ENCODE data around the gene DUSP3.

DUSP3 gene

DNA sequence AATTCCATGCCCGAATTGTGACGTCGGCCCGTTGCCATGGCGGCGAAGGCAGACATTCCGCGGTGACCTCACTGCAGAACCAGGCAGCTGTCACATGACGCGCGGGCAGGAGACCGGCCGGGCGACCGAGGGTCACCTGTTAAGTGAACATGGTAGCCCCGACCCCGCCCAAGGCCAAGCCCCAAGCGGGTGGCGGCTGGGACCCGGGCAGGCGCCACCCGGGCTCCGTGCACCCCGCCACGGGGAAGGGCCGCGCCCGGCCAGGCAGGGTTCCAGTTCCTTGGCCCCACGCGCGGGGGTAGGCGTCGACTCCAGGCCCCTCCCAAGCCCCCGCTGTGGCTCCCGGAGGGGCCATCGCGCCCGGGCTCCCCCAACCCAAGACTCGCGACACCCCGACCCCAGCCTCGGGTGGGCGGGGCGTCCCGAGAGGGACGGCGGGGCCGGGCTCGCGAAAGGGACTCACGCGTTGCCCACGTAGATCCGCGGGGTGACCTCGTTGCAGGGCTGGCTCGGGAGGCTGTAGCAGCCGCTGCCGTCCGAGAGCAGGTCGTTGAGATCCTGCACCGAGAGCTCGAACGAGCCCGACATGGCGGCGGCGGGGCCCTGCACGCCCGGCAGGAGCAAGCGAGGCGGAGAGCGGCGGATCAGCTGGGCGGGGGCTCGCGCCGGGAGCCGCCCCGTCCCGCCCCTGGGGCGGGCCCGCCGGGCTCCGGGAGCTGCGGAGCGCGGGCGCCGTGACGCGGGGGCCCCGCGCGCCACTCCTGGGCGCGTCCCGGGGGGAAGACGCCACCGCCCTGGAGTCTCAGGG lies at the start of gene DUSP3:
Gene DUSP3, minus strand, starts transcription at position 641 of the 808 bp plus-strand sequence. Its CDS starts 53 bp downstream, at position 588.
- peak; percentile 52 to 60 for DNase-seq (ENCODE audit: low read depth in 2 of 2)

DNA sequence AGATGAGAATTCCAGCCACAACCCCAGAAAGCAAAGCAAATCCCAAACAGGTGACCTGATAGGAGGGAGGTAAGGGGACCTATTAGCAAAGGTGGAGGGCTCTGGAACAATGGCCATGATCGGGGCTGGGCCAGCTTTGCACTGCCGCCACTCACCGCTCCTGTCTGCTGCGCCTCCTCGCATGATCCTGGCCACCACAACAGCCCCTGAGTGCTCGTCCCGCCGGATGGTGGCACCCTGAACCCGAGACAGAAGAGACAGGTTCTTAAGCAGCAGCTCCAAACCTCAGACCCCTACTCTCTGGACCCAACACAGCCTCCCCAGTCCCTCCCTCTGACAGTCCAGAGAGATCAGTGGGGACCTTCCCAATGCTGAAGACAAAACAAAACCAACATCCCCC lies 48.8 kb upstream of the DUSP3 start:
- DNase-seq (ENCODE audit: low read depth in 2 of 2): no peak

DNA sequence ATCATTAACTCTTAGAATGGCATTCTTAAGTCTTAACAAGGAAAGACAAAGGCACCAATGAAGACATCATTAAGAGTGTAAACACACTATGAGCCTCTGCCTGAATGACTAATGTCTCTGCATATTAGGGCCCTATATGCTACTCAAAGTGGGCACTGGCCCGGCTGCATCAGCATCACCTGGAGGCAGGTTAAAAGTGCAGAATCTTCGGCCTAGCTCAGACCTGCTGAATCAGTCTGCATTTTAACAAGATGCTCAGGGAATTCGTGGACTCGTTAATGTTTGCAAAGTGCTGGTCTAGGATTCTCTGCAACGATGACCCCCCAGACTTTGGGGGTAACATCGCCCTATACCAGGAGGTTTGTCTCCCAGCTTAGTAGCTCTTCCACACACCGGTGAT lies 47.4 kb upstream of the DUSP3 start:
- no peak for DNase-seq (ENCODE audit: low read depth in 2 of 2)

DNA sequence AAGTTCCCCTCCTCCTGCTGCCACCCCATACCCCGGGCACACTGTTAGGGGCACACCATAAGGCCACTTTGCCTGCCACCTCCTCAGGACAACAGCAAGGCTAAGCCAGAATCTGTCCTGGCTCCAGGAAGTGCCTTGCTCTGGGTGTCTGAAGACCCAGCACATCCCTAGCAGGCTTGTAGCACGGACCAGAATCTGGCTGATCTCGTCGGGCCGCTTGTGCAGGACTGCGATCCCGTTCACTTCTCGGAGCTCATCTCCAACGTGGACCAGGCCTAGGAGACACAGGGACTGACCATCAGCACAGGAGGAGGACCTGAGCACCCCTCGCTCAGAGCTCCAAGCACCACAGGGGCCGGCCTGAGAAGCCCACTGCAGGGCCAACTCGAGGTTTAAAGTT lies 46.8 kb upstream of the DUSP3 start:
- DNase-seq (ENCODE audit: low read depth in 2 of 2): no peak

DNA sequence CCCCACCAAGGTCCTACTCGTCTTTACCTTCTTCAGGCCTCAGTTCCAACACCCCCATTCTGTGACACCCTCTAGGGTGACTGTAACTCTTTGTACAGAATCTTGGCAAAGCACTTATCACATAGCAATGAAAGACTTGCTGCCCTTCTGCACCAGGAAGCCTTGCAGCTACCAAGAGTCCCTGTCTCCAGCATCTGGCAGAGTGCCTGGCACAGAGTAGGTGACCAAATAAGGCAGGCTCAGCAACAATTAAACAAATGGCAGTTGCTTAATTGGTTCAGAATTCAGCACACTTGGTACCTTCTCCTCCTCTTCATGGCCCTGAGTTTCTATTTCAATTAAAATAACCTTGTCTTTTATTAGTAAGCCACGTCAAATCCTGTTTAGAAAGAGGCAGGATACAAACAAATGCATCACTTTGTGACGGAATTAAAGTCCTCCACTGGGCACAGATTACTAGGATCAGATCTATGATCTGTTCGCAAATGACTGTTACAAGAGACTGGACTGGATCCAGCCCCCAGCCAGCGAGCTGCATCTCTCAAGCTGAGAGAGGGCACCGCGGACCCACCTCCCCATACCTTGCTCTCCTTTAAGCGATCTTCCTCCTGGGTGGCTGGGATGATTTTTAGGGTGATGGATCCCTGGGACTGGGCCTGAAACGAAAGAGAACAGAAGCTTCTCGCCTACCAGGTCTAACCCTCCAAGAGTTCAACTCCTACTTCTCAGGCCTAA lies 44.7 kb upstream of the DUSP3 start:
- DNase-seq (ENCODE audit: low read depth in 2 of 2): no peak

DNA sequence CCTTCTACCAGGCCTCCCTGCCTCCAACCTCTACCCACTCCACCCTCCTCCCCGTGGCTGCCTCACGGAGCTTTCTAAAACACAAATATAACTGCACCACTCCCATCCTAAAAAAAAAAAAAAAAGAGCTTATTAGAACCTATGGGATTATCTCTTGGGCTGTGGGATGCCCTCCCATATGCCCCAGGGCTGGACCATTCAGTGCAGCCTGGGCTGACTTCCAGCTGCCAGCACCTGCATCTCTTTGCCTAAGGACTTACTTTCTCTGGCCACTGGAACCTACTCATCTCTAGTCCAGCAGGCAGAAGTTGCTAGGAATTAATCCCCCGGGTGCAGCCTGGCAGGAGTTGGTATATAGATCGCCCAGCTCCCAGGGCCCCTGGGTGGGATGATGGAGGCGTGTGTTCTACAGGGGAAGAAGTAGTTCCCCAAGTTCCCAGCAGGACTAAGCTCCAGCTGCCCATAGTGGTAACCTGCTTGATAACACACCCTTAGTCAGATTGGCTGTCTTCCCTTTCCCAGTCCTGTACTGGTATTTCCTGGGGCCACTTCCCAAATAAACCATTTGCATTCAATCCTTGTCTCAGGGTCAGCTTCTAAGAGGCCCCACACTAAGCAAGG lies 43.9 kb upstream of the DUSP3 start:
- no peak for DNase-seq (ENCODE audit: low read depth in 2 of 2)

DNA sequence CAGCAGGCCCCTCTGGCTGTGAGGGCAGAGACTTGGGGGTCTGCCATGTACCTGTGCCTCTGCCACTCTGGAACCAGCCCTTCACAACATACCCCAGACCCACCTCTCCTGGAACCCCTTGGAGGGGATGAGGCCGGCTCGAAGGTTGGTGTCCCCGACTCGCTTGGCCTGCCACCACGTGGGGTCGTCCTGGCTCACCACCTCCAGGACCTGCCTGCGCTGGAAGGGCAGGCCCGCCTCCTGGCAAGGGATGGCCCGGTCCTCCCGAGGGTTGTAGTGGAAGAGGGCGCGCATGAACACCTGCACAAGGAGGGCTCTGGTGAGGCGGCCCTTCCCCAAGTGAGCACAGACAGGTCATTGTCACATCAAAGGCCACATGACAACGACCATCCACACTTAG lies 42.0 kb upstream of the DUSP3 start:
- no peak for DNase-seq (ENCODE audit: low read depth in 2 of 2)

DNA sequence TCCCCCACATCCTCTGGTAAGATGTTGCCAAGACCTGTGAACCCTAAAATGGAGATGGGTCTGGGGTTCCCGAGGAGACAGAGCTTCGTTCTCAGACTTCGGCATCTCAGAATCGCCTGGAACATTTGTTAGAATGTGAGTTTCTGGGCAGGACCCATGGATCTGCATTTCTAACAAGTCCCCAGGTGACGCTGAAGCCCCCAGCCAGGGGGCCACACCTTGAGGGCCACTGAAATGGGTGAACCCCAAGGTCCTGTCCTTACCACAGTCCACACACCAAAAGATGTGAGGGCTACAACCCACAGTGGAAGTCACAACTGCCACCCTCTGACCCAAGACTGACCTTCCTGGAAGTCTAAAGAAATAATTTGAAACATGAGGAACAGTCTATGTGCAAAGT lies 40.2 kb upstream of the DUSP3 start:
- DNase-seq (ENCODE audit: low read depth in 2 of 2): no peak

DNA sequence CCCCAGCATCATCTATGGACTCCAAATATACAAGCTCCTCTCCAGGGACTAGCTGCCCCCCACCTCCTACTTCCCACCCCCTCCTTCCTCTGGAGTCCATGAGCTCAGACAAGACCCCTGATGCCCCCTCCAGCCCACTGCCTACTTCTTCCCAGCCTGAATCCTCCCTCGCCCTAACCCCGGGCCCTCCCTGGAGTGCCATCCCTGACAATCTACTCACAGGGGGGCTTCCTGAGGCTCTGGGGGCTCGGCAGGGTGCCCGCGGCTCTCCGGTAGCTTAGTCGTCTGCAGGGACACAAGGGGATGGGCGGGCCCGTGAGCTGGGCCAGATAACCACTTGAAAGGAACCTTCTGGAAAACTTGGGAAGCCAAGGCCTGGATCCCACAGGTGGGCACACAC lies 39.0 kb upstream of the DUSP3 start:
- no peak for DNase-seq (ENCODE audit: low read depth in 2 of 2)

DNA sequence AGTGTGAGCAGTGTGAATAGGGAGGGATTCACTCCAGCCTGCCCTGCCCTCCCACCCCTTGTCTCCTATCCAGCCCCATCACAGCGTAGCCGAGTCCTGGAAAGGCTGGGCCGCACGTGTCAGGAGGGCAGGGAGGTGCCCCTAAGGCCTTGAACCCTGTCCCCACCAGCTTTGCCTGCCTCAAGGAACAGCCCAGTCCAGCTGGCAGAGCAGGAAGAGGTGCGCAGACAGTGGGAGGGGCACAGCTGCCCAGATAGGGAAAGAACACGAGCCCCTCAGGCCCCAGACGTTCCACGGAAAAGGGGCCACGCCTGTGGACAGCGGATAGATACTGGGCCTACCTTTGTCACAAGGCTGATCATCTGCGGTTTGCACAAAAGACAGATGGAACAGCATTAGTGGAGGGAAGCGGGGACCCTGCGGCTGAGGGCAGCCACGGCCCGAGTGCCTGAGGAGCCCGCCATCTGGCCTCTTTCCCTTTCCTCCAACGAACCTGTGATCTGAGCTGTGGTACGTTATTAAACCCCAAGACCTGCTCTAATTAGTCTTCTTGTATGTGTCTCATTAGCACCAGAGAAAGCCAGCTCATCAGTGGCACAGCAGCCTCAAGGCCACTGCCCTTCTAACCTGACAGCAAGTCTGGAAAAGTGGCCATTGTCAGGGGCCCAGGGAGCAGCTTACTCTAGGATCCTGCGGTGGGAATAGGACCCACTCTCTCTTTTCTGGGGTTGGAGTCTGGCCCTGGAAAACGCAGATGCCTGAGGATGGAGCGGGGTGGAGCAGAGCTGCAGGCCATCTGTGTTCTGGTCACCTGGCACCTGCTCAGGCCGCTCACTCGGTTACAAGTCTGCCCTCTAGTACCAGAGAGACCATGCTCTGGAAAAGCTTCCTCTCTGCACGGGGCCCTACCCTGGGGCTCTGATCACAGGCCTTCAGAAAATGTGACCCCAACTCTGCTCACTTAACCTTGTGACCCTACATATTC lies 37.9 kb upstream of the DUSP3 start:
- DNase-seq (ENCODE audit: low read depth in 2 of 2): no peak

DNA sequence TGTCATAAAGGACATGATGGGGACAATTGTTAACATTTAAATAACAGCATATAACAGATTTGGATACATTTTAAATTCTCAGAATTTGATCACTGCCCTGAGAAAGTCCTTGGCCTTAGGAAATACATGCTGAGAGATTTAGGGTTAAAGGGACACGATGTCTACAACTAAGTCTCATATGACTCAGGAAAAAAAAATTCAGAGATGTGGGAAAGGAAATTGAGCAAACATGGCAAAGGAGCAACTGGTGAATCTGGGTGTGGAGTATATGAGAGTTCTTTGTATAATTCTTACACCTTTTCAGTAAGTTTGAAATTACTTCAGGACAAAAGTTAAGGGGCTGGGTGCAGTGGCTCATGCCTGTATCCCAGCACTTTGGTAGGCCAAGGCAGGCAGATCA lies 35.9 kb upstream of the DUSP3 start:
- DNase-seq (ENCODE audit: low read depth in 2 of 2): no peak

DNA sequence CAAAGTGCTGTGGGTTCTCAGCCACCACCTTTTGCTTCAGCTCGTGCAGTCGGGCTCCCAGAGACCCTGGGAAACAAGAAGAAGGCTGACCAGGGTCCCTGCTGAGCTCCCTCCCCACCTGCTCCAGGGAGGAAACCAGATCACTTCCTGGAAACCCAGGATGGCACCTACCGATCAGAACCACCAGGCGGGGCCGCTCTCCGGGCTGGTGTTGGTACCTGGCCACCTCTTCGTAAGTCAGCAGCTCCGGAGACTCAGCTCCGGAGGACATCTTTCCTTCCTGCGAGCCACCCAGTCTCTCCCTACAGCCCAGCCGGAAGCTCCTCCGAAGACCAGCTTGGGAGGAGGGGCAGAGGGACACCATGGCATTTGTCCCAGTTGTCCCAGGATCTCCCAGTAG lies 35.2 kb upstream of the DUSP3 start:
- DNase-seq (ENCODE audit: low read depth in 2 of 2): no peak

DNA sequence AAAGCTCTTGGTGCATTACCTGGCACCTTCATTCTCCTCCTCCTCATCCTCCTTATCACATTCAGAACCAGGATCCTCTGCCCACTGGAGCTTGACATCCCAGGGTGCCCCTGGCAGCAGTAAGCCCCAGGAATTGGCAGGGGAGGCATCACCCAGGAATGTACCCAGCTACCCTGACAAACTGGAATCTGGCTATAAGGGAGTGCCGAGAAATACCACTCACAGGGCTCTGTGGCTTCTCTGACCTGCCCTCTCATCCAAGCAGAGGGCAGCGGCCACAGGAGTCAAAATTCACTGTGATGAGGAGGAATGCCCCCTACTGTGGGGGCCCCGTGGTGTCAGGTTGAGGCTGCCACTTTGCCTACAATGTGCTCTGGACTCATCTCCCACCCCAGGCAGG lies 34.6 kb upstream of the DUSP3 start:
- no peak for DNase-seq (ENCODE audit: low read depth in 2 of 2)

DNA sequence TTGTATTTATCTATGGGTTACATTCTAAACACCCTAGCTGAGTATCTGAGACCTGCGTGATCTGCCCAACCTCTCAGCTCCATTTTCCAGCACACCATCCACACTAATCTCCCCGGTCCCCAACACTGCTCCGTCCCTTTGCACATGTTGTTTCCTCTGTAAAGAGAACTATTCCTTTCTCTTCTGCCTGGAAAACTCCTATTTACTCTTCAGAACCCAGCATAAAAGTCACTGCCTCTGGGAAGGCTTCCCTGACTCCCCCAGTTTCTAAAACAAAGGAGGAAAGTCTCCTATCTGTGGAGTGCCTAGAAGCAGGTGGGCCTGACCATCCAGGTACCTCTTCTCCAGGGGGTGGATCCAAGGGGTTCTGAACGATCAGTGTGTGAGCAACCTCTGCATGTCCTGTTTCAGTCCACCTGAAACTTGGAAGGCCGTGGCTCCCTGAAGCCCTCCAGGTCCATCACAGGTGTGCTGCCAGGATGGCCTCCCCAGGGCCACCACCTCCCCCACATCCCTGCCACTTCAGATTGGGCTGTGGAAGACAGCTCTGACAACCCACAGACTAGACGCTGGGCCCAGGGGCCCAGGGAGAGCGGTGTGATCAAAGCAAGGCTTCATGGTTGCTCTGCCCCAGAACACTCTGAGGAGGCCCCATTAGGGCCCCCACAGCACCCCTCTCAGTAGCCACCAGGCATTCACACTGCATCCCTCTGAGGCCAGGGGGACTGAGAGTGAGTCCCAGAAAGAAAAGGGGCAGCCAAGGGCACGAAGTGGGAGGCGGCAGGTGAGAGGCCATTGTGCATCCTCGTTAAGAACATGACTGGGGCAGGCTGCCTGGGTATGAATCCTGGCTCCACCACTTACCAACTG lies 33.9 kb upstream of the DUSP3 start:
- no peak for DNase-seq (ENCODE audit: low read depth in 2 of 2)

DNA sequence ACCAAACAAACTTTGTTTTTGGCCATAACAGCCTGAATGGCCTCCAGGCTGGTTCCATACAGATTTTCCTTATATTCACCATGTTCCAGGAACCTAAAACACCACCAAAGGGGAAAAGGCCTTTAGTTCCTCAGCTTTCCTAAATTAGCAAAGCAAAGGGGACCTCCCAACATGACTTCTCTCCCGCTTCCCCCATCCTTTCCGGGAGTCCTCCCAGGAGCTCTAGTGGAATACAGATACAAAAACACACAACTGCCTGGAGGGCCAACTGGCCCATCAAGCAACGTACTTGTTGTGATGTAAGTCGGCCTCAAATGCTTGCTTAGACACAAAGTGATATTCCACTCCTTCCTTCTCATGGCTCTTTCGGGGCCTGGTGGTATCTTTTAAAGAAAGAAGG lies 32.0 kb upstream of the DUSP3 start:
- DNase-seq (ENCODE audit: low read depth in 2 of 2): no peak

DNA sequence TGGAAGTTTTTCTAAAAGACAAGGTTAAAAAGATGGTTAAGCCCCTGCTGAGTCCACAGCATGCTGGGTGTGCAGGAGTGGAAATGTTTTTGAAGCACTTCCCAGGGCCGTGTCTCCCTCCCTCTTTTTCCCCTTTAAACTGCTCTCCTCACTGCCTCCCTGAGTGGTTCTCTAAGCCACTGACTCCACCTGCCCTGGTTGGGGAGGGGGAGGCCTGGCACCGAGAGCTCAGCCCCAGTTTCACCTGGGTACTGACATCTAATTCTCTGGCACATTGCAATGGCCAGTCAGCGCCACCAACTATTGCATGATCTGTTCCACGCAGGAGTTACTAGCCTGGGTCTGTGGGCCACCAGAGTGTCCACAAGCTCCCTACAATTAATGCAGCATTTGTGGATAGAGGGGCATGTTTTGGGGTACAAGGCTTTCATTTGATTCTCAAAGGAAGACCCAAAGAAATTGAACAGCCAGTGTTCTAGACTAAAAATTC lies 31.5 kb upstream of the DUSP3 start:
- no peak for DNase-seq (ENCODE audit: low read depth in 2 of 2)

DNA sequence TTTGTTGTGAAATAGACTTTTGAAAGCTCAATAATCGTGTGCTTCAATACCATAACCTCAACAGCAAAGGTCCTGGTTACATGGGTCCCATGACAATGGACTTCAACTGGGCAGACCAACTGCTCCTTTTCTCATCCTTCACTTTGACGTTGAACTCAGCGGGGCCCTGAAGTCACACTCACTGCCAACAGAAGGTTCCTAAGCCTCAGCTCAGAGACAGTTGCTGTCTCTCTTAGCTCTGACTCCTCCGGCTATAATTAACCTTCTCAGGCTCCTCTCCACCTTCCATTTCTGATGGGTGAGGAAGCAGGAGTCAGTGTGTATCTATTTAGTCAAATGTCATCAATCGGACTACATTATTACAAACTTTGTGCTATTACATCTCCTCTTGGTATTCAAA lies 30.3 kb upstream of the DUSP3 start:
- DNase-seq (ENCODE audit: low read depth in 2 of 2): no peak

DNA sequence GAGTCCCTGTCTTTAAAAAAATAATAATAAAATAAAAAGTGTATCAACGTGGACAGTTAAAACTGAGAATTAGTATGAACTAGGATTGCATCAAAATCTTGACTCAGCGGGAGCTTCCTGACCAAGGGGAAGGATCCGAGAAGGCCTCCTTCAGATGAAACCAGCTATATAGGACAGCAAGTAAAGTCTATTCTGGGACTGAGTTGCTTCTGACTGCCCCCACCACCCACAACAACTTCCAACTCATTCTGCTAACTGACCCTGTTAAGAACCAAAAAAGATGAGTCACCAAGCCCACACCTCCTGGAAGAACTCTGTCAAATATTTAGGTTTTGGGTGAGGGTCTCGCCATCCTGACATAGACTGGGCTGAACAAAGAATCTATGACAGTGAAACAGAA lies 29.3 kb upstream of the DUSP3 start:
- no peak for DNase-seq (ENCODE audit: low read depth in 2 of 2)

DNA sequence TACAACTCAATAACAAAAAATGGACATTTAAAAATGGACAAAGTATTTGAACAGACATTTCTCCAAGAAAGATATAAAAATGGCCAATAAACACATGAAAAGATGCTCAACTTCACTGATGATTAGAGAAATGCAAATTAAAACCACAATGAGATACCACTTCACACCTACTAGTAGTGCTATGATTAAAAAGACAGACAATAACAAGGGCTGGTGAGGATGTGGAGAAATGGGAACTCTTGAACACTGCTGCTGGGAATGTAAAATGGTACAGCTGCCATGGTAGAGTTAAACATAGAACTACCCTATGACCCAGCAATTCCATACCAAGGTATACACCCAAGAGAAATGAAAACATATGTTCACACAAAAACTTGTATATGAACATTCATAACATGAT lies 26.3 kb upstream of the DUSP3 start:
- DNase-seq (ENCODE audit: low read depth in 2 of 2): no peak

DNA sequence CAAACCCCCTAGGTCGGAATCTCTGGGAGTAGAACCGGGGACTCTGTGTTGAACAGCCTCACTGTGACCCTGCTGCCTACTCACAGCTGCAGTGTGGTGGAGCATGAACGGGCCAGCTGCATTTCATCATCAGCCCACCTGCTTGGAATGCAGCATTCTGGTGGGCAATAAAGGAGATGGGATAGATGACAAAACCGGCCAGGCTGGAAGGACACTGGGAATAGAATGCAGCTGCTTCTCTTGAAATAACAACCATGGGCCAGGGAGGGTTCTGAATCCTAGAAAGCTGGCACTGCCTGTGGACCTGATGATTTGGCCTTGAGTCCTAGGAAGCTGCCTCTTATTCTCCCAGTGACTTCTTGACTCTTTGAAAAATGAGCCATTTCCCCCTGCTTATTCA lies 25.0 kb upstream of the DUSP3 start:
- DNase-seq (ENCODE audit: low read depth in 2 of 2): no peak

DNA sequence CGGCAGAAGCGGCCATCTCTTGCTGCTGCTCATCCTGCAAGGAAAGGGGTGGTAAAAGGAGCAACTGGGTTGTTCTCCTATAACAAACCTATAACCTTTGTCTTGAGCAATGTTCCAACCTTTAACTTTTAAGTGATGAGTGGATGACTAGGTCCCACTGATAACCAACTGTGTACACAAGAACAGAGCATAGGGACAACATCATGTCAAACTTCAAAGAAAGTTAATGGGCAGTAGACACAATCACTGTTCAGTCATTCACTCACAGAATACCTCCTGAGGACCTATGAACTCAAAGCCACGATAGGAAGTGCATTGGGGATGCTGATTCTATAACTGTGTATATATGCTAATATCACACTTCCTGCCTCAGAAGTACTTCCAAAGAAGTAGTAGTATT lies 23.1 kb upstream of the DUSP3 start:
- DNase-seq (ENCODE audit: low read depth in 2 of 2): no peak

All from stimulated activated CD4-positive, alpha-beta T cell treated with anti-CD3 and anti-CD28 coated beads, Interleukin-12 subunit alpha, Interleukin-12 subunit beta, amount 100 ng/mL, for 24 hours (primary cell).